Keratinocyte (primary cell): ENCODE measurements around the gene CUX1. TPM values are rescaled to one million over a fixed set of nuclear protein-coding genes. Genes with fewer than 3 reads are reported as not detected.
"Not testable (repeated sequence)": the region's sequence is repeated elsewhere in the genome, so short reads cannot be mapped to it uniquely, and the experiment has no call there.

Source experiments
- DNase-seq: peaks from one replicate; pipeline ENCODE4 v3.0.0-alpha.2; 2011; ENCODE audit warnings: low read depth, missing footprints, low spot score
- FAIRE-seq: peaks from 2 replicates; lab custom pipeline; 2011; peaks lifted over from hg19 to GRCh38; lab: Jason Lieb, UNC
- H2AFZ ChIP-seq: 2 replicates; pipeline ENCODE4 v1.6.0; 2012; ENCODE audit warnings: low read length, control low read depth, inconsistent platforms; ENCODE audit not compliant: control insufficient read depth
- H3K27ac ChIP-seq: 2 replicates; pipeline ENCODE4 v1.5.1; 2011; ENCODE audit warnings: low read length; ENCODE audit not compliant: control insufficient read depth, insufficient read depth
- H3K27me3 ChIP-seq: 3 replicates; pipeline ENCODE4 v1.6.0; 2011; ENCODE audit warnings: low read length; ENCODE audit not compliant: control insufficient read depth, insufficient read depth; ENCODE audit errors: extremely low read depth
- H3K36me3 ChIP-seq, 2 experiments: 2 replicates in 1 of 2; 3 replicates in 1 of 2; pipeline ENCODE4 v1.5.1; 2011; ENCODE audit warnings: low read length in 2 of 2, mild to moderate bottlenecking in 1 of 2; ENCODE audit not compliant: control insufficient read depth in 2 of 2, insufficient read depth in 2 of 2; ENCODE audit errors: extremely low read depth in 1 of 2
- H3K4me1 ChIP-seq: 3 replicates; pipeline ENCODE4 v1.5.1; 2011; ENCODE audit warnings: low read length; ENCODE audit not compliant: control insufficient read depth, insufficient read depth; ENCODE audit errors: extremely low read depth
- H3K4me2 ChIP-seq: 3 replicates; pipeline ENCODE4 v1.6.0; 2011; ENCODE audit warnings: low read depth, low read length; ENCODE audit not compliant: control insufficient read depth, insufficient read depth; ENCODE audit errors: extremely low read depth
- H3K4me3 ChIP-seq, 3 experiments: fragments of 200-600 bp in 1 of 3; sonication (generic) in 1 of 3; 2 replicates in 2 of 3; 3 replicates in 1 of 3; pipeline ENCODE4 v1.5.1; 2011 to 2016; ENCODE audit warnings: low read length in 3 of 3, mild to moderate bottlenecking in 3 of 3, control low read depth in 2 of 3, inconsistent platforms in 1 of 3, low read depth in 1 of 3, mixed read lengths in 1 of 3, mixed run types in 1 of 3, moderate library complexity in 1 of 3; ENCODE audit not compliant: control insufficient read depth in 2 of 3, insufficient read depth in 2 of 3; ENCODE audit errors: extremely low read depth in 1 of 3
- H3K79me2 ChIP-seq: 2 replicates; pipeline ENCODE4 v1.6.0; 2012; ENCODE audit warnings: low read length; ENCODE audit not compliant: control insufficient read depth, insufficient read depth
- H3K9ac ChIP-seq: 3 replicates; pipeline ENCODE4 v1.6.0; 2011; ENCODE audit warnings: low read length; ENCODE audit not compliant: control insufficient read depth, insufficient read depth; ENCODE audit errors: extremely low read depth
- H3K9me1 ChIP-seq: 3 replicates; pipeline ENCODE4 v1.6.0; 2011; ENCODE audit warnings: low read length; ENCODE audit not compliant: control insufficient read depth, insufficient read depth; ENCODE audit errors: extremely low read depth
- H3K9me3 ChIP-seq: 2 replicates; pipeline ENCODE4 v1.5.1; 2012; ENCODE audit warnings: low read depth, low read length; ENCODE audit not compliant: control insufficient read depth
- H4K20me1 ChIP-seq: 3 replicates; pipeline ENCODE4 v1.6.0; 2011; ENCODE audit warnings: low read length; ENCODE audit not compliant: control insufficient read depth, insufficient read depth; ENCODE audit errors: extremely low read depth
- CTCF ChIP-seq, 3 experiments: IDR thresholded peaks in 1 of 3; conservative IDR thresholded peaks in 1 of 3; optimal IDR thresholded peaks in 1 of 3; 2 replicates in 2 of 3; 3 replicates in 1 of 3; pipeline versions ENCODE3 to v1.5.1; 2011; ENCODE audit warnings: low read length in 3 of 3, mild to moderate bottlenecking in 3 of 3, moderate library complexity in 2 of 3, control low read depth in 1 of 3, inconsistent platforms in 1 of 3; ENCODE audit not compliant: insufficient read depth in 2 of 3; ENCODE audit errors: extremely low read depth in 1 of 3
- EZH2 ChIP-seq: IDR thresholded peaks from one replicate; pipeline ENCODE4 v1.6.1; 2012; ENCODE audit warnings: inconsistent platforms, mild to moderate bottlenecking, low read length, moderate library complexity
- dilution Hi-C: fragments of 300-500 bp; cut with MboI; formaldehyde crosslinking; loops from one replicate; pipeline ENCODE4 v1.7.0; 2020; ENCODE audit warnings: low sequenced_read_pairs; ENCODE audit not compliant: extremely low pct_ligation_motif_present
- polyA plus RNA-seq, 5 experiments: library from polyadenylated mRNA; depleted of rRNA in 3 of 5; stranded (reverse) in 3 of 5; stranded (forward) in 1 of 5; unstranded in 1 of 5; fragments of >200 nt; gene quantifications; 1 replicate in 1 of 5; 2 replicates in 3 of 5; 3 replicates in 1 of 5; pipeline versions ENCODE4 v1.2.1 to v1.2.3, GENCODE V29; 2011 to 2012; ENCODE audit warnings: missing spikeins in 2 of 5, low read depth in 1 of 5, low replicate concordance in 1 of 5

The CUX1 gene
- polyA plus RNA-seq, 1 donor (not counting 4 experiments of a cell fraction or from before 2014, with no cell fraction given): 18.3 TPM

- no peak for DNase-seq
Measured at GRCh38 chr7:101919363-101920115, 102.1 kb downstream of the CUX1 start.

GRCh38 chr7:101921061-101921460 is 103.6 kb downstream of the CUX1 start:
- peaks cover 0 to 5% of the 10 kb centered on the region in 2 experiments for H3K36me3 ChIP-seq
- FAIRE-seq: no peak
- H3K4me3 ChIP-seq: no peak overlapping the region
- no peaks in the 10 kb centered on the region for H3K4me1 ChIP-seq
- H3K27ac ChIP-seq: no peak overlapping the region
- TF ChIP-seq CTCF (optimal IDR thresholded peaks at IDR 0.05 in 1 of 3, IDR thresholded peaks at IDR 0.05 in 1 of 3, conservative IDR thresholded peaks at IDR 0.05 in 1 of 3; ENCODE audit: extremely low read depth in 1 of 3, insufficient read depth in 2 of 3, low read length in 3 of 3) (no peak), EZH2 (no peak)
- H3K4me2 ChIP-seq: no peak overlapping the region
- no peak overlapping the region for H3K9ac ChIP-seq
- no peaks in the 10 kb centered on the region for H3K79me2 ChIP-seq
- no peaks in the 10 kb centered on the region for H3K27me3 ChIP-seq
- no peaks in the 10 kb centered on the region for H4K20me1 ChIP-seq
- no peak for DNase-seq
- H2AFZ ChIP-seq: no peak overlapping the region
- no peaks in the 10 kb centered on the region for H3K9me1 ChIP-seq
- no peaks in the 10 kb centered on the region for H3K9me3 ChIP-seq
- dilution Hi-C loops: no loop called here

More at GRCh38 chr7:101919363-101920115, 102.1 kb downstream of the CUX1 start:
- Histone ChIP-seq H4K20me1 (no peaks in the 10 kb centered on the region), H3K79me2 (no peaks in the 10 kb centered on the region), H2AFZ (no peak overlapping the region), H3K9ac (no peak overlapping the region), H3K4me1 (no peaks in the 10 kb centered on the region), H3K9me1 (no peaks in the 10 kb centered on the region), H3K27me3 (no peaks in the 10 kb centered on the region), H3K4me2 (no peak overlapping the region), H3K27ac (no peak overlapping the region), H3K36me3 (peaks cover 0 to 5% of the 10 kb centered on the region in 2 experiments), H3K4me3 (no peak overlapping the region), H3K9me3 (no peaks in the 10 kb centered on the region)
- FAIRE-seq: no peak
- TF ChIP-seq EZH2 (no peak), CTCF (optimal IDR thresholded peaks at IDR 0.05 in 1 of 3, IDR thresholded peaks at IDR 0.05 in 1 of 3, conservative IDR thresholded peaks at IDR 0.05 in 1 of 3; ENCODE audit: extremely low read depth in 1 of 3, insufficient read depth in 2 of 3, low read length in 3 of 3) (no peak)
- dilution Hi-C loops: no loop called here

GRCh38 chr7:101921546-101922489 is 104.4 kb downstream of the CUX1 start:
- H3K36me3 ChIP-seq, DNase-seq, H4K20me1 ChIP-seq, H3K4me1 ChIP-seq, FAIRE-seq, H3K27ac ChIP-seq, H3K27me3 ChIP-seq, H3K4me2 ChIP-seq, H3K9me1 ChIP-seq, H3K79me2 ChIP-seq, H3K9me3 ChIP-seq, H3K9ac ChIP-seq, H3K4me3 ChIP-seq, H2AFZ ChIP-seq, dilution Hi-C loops: not testable (repeated sequence)
